ENCODE measurements around the gene PAQR5.

GRCh38 chr15:69298354-69298696, 387 bp upstream of the PAQR5 start:
- TF ChIP-seq CTCF (IDR thresholded peaks at IDR 0.05): no peak
- TF ChIP-seq REST (IDR thresholded peaks at IDR 0.05; ENCODE audit: insufficient read depth in 1 of 2, low read depth in 2 of 2, low read length in 1 of 2): no peak
- no peak for TF ChIP-seq POLR2AphosphoS5 (IDR thresholded peaks at IDR 0.05; ENCODE audit: low read depth, low read length)
